Activated CD4-positive, CD25-positive, alpha-beta regulatory T cell treated with anti-CD3 and anti-CD28 coated beads, Interleukin-2, amount 50 U/mL, for 16 hours (primary cell): ENCODE data around the gene KCNJ18.
"Not testable (repeated sequence)": the region's sequence is repeated elsewhere in the genome, so short reads cannot be mapped to it uniquely, and the experiment has no call there.

Experiments used
- DNase-seq: peaks from one replicate; pipeline ENCODE4 v3.0.0-alpha.2; 2020; ENCODE audit warnings: low read depth, low spot score

The KCNJ18 gene

DNA sequence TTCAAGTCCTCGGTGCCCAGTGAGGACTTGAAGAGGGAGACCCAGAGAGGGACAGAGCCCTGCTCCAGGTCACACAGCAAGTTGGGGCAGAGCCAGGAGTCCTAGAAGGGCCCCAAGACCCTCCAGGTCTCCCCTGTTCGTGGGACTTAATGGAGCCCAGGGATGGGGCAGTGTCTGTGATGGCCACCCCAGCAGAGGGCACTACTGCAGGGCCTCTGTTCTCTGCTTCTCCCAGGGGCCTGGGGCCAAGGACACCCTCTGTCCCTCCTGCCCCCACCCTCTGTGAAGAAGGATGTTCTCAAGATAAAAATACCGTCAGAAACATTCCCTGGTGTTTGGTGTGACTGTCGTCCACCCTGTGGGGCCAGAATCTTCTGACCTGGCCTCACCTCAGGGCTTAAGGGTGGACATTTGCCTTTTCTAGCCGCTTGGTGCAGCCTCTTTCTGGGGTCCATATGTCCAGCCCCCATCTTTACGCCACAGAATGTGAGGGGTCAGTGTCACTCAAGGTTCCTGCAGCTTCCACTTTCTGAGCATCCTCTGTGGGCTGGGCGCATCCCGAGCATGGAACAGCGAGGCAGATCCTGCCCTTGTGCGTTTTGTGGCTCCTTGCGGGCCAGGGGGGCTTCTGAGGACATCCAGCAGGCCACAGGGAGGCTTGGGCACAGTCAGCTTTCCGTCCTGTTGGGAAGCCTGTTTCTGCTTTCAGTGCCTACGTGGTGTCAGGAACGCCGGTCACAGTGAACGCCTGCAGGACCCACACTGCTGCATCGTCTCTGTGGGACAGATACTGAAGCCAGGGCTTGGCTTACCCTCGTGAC, at the start of gene KCNJ18:
TSS of gene KCNJ18 (plus strand) at position 641 of the 821 bp plus-strand sequence. CDS start 10,264 bp downstream, outside the sequence.
- DNase-seq: not testable (repeated sequence)

DNA sequence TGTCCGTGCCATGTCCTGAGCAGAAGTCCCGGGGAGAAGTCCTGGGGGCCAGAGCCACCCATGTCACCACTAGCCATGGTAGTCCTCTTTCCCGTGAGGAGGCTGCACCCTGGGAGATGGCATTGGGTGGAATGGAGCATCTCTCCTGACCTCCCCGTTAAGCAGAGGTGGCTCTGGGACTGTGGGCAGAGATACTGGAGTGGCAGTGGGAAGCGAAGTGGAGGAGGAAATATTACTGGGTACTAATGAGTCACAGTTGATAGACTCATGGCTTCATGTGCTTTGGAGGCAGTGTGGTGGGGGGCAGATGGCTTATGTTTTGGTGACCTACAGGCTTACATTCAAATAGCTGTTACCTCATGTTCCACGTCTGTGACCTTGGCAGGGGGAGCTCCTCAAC, 44.2 kb upstream of the KCNJ18 start:
- DNase-seq: not testable (repeated sequence)

DNA sequence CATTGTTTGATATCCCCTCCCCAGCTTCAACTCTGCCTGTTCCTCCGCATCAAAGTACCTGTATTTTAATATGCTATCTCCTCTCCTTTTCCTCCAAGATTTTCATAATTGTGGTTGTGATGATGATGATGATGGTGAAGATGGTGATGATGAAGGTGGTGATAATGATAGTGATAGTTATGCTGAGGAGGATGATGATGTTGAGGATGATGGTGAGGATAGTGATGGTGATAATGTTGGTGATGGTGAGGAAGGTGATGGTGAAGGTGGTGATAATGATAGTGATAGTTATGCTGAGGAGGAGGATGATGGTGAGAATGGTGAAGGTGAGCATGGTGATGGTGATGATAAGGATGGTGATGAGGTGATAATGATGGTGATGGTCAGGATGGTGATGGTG, 42.3 kb upstream of the KCNJ18 start:
- not testable (repeated sequence) for DNase-seq

DNA sequence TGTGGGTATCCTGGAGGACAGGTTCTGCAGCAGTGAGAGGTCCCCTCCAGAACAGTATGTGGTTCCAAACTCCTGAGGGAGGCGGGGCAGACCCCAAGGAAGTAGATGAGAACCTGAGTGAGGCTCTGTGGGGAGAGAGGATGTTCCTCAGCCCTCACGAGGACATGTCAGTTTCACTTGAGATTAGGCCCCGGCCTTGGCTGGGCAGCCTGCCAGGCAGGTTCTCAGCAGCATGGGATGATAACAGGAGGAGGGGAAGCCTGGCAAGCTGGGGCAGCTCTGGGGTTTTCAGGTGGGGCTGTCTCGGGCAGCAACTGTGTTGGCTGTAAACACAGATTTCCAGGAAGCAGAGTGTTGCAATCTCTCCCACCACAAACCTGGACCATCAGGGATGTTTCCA, 40.3 kb upstream of the KCNJ18 start:
- not testable (repeated sequence) for DNase-seq

DNA sequence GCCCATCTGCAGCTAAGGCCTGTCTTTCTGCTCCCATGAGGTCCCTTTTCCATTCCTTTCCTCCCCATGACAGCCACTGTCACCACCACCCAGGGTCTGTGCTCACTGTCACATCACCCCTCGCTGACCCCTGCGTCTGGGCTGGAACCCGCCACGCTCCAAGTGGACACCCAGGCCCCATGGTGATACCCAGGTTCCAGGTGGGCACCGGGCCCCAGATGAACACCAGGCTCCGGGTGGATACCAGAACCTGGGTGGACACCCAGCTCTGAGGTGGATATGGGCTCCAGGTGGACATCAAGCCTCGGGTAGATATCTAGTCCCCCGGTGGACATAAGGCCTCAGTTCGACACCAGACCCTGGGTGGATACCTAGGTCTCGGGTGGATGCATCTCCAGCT, 39.1 kb upstream of the KCNJ18 start:
- DNase-seq: not testable (repeated sequence)

DNA sequence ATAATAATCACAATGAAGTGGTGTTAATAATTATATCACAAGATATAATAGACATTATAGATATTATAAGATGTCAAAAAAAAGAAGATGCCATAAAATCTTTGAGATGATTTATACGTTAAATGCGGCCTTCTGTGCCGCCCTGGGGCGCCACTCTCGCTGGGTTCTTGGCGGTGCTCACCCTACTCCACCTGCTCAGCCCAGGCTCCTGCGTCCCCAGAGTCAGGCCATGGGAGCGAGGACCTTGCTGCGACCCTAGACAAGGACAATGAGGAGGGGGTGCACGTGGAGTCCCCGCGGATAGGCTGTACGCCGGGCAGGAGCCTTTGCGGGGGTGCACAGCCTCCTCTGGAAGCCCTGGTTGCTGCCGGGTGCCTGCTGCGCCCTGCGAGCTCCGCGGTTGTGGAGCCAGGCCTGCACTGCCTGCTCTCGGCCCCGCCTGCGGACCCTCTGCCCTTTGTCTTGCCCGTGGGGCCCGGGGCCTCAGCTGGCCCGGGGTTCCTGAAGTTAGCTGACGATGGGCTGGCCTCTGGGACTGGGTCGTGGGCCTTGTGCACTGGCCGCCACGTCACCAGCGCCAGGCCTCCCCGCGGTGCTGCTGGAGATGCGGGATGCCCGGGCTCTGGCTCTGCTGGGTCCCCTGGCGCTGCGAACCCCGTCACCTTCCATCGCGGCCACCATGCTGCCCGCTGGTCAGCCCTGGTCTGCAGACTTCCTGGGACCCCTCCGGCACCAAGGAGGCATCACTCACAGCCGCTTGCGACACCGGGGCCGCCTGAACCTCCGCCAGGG, 35.6 kb upstream of the KCNJ18 start:
- DNase-seq: not testable (repeated sequence)

DNA sequence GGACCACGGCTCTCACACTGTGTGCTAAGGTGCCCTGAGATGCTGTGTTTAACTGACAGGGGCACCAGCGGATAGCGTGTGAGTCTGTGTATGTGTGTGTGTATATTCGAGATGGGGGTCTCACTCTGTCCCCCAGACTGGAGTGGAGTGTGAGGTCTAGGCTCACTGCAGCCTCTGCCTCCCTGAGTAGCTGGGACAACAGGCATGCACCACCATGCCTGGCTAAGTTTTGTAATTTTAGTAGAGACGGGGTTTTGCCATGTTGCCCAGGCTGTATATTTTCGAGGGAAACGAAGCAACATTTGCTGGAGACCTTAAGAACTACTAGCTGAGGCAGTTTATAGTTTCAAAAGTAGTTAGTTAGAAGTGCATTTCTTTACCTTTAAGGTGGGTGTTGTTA, 32.7 kb upstream of the KCNJ18 start:
- DNase-seq: not testable (repeated sequence)

DNA sequence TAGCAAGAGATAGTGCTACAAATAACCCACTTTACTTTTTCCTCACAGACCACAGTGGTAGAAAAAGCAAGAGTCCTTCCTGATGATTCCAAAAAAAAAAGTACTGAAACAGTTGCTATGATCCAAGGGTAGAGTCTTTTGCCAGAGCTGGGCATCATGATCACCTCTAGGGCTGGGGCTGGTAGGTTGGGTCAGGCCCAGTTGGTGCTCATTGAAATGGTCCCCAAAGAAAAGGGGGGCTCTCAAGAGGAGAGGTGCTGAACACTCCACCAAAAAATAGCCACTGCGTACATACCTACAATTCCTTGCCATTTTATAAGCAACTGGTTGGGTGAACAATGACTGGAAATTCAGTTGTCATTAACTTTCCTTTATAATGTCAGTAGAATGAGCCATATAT, 30.9 kb upstream of the KCNJ18 start:
- DNase-seq: not testable (repeated sequence)

DNA sequence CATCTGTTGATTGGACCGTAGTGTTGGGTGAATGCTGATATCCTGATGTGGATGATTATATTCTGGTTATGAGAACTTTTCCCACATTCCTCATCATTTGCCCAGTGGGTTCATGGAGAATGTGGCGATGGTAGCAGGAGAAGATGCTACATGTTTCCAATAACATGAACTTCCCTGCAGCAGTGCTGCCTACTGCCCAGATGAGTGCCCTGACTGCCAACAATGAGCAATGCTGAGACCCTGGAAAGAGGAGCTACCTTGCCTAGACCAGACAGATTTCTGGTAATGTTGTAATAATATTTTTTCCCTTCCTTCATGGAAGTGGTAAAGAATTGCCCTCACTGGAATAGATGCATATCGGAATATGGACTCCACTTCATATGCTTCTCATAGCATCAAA, 29.2 kb upstream of the KCNJ18 start:
- DNase-seq: not testable (repeated sequence)

DNA sequence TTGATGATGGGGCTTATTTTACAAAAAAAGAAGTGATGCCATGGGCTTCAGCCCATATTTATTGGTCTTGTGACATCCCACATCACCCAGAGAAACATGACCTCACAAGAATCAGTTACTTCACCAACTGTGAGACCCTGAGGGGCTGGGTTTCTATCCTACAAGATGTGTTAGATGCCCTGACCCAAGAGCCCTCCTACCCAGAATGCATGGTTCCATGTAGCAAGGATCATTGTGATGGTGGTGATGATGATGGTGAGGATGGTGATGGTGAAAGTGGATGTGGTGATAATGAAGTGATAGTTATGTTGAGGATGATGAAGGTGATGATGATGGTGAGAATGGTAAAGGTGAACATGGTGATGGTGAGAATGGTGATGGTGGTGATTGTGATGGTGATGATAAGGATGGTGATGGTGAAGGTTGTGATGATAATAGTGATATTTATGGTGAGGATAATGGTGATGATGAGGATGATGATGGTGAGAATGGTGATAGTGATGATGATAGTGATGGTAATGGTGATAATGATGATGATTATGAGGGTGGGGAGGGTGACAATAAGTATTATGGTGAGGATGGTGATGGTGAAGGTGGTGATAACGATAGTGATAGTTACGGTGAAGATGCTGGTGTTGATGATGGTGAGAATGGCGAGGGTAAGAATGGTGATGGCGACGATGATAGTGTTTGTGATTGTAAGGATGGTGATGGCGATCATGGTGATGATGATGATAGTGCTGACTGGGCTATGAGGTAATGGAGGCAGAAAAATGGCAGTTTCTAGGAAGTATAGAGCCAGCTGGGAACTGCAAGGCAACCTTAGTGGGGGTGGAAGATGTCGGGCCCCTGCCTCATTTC, 28.5 kb upstream of the KCNJ18 start:
- DNase-seq: not testable (repeated sequence)

DNA sequence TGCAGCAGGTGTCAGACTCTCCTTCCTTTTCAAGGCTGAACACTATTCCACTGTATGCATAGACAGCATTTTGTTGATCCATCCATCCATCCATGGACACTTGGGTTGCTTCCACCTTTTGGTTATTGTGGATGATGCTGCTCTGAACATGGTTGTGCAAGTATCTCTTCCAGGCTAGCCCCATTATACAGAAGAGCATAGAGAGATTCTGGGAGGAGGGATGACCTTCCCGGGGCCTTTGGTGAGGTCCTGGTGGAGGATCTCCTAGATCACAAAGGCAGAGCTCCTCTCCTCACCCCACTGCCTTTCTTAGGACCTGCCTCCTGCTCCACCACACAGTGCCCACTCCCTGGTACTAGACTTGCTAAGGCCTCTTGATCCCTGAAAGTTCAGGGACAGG, 27.2 kb upstream of the KCNJ18 start:
- DNase-seq: not testable (repeated sequence)

DNA sequence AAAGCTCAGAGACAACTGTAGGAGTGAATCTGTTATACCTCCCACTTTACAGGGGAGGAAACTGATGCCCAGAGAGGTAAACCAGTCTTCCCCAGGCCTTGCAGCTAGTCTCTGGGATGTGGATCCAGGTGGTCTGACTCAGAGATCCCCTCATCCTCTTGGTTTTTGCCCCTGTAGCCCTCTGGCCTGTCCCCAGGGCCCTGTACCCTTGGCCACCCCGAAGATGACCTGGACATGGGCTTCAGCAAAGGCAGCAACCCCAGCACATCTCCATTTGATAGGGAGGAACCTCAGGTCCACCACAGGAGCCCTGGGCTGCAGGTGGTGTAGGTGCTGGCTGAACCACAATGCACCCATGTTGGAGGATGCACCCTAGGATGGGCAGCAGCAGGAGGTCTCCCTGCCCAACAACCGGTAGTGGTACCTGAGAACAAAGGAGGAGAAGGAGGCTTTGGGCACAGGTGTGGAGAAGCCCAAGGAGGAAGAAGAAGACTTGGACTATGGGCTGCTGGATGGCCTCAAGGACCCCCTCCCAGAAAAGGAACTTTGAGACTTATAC, 26.3 kb upstream of the KCNJ18 start:
- DNase-seq: not testable (repeated sequence)

DNA sequence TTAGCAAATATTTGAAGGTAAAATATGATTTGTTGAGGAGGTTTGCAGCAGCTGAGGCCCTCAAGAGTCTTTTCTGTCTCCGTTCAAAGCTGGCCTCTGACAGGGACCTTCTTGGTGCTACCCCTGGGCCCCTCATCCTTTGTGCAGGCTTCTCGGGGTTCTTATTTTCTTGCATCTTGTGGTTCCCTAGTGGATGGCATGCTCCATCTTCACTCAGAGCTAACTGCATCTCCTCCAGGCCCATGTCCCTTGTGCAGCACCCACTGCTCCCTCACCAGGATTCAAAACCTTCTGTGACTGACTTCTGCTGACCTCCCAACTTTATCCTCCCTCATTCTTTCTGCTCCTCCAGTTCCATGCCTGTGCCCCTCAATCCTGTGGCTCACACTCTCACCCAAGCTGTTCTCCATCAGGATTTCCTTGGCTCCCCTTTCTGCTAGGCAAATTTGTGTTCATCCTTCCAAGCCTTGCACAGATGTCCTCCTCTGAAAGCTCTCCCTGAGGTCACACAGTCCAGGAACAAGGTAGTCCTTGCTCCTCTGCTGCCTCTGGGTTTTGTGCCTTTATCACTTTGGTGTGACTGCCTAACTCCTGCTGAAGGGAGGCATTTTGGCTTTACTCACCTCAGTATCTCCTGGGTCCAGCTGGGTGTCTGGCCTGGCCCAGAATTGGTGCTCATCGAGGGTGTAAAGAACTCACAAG, 25.5 kb upstream of the KCNJ18 start:
- DNase-seq: not testable (repeated sequence)

DNA sequence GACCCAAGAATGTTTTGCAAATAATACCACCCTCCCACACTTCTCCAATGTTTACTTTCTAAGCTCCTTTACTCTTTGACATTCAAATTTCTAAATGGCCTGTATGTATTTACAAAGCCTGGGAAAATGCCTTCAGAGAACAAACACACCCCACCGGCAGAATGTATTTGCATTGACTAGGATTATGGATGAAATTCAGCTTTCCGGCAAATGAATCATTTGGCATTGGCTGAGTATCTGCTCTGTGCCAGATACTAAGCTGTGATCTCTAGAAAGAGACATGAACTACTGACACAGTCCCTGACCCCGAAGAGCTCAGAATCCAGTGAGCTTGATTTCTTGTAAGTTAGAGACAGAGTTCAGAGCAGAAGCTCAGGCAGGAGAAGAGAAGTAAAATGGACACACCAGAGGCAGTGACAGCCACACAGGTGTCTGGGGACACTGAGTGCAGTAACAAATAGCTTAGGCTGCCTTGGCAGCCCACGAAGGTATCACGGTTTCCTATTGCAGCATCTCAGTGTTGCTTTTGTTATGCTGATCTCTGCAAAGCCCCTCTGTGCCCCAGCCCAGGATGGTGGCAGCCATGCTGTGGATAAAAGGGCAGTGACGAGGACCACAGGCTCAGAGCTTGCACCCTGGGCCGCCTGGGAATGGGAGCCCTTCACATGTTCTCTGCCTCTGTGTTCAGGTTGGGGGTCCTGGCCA, 24.8 kb upstream of the KCNJ18 start:
- DNase-seq: not testable (repeated sequence)

DNA sequence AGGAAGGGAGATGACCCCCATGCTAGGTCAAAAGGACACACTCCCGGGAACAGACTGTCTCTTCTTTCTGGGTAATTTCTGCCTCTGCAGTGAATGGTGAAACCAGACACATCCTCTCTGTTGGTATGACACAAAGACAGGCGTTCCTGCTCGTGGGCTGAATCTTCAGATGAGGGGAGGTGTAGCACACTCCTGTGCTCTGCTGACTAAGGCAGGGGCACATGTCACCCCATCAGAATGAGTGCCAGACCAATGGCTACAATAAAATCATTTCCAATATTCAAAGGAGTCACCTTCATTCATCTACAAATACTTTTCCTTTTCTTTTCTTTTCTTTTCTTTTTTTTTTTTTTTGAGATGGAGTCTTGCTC, 24.2 kb upstream of the KCNJ18 start:
- DNase-seq: not testable (repeated sequence)

DNA sequence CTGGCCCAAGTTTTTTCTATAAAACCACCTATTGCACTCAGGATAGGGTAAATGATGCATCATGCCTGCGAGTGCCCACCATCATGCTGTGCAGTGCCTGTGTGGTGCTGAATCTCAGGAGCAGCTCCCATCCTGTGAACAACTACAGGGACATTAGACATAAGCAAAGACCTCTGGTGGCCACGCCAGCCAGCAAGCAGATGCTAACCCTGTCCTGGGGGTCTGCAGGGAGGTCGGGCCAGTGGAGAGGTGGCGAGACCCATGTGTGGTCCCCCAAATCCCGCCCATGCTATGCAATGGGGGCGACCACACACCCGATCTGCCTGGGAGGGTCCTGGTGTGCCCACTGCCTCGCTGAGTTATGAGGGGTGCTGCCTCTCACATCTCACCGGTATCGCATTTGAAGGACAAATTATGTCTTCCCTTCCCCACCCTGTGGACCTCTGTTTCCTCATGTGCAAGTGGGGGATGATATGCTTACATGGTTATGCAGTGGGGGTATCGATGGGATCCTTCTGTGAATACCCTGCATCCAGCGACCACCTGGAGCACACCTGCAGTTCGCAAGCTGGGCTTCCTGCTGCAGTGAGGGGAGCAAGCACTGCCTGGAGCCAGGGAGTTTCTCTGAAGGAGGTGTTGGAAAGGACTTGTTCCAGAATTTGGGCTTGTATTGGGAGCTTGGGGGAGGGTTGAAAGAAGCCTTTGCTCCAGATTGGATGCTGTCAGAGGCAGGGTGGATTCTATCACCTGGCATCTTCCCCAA, 23.4 kb upstream of the KCNJ18 start:
- DNase-seq: not testable (repeated sequence)

DNA sequence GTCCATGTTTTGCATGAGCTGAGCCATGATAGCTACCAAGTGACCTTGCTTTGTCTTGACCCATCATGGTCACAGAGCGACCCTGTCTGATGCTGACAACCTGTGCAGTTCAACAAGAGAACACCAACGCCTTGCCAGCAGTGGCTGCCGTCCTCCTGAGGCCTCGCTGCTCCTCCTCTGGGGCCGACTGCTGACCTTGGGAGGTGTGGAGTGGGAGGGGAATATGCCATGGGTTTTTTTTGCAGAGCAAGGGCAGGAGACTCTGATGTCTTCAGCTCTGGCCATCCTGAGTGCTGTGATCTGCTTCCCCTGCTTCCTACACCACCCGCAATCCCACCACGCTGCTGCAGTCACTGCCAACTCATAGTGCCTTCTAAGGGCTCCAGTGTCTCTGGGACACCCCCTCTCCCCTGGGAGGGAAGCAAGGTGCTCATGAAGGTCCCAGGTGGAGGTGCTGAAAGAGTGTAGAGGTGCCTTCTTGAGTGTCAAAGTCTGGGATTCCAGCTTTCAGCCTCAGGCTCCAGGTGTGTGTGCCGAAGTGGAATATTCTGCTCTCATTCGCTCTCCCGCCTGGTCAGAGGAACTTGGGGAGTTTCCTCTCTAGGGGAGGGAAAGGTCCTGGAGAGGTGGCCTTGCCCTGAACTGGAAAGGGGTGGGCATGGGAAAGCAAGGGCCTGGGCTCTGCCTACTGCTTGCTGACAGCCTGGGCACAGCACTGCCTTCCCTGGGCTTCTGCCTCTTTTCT, 22.5 kb upstream of the KCNJ18 start:
- DNase-seq: not testable (repeated sequence)

DNA sequence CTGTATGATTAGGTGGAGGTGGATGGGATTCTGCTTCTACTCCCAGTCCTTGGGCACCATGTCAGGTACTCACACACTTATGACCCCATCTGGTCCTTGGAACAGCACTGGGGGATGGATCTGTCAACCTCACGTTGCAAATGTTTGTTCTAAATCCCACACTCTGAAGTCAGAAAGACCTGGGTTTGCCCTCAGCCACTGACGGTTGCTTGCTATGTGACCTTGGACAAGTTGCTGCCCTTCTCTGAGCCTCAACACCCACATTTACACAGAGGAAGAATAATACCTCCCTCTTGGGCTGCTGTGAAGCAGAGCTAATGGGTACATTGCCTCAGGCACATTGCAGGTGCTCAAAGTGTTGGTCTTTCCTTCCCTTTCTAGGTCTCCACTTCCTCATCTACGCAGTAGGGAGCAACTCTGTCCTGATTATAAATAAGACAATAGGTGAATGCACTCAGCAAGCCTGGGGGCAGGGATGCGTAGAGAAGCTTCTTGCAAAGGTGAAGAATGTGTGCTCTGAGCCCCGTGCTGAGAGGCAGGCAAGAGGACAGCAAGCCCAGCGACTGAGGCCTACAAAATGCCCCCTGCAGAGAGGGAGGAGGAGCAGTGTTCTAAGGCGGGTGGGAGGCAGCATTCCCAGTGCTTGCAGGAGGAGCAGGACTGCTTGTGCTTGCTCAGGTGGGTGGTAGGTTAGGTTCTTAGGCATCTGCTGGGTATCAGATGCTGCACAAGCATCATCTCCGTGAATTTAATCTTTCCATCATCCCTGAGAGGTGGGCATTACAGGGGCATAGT, 21.8 kb upstream of the KCNJ18 start:
- not testable (repeated sequence) for DNase-seq
